HCT116 (cell line): Measurements from ENCODE around the gene THAP10. TPM values are rescaled to one million over a fixed set of nuclear protein-coding genes. Genes with fewer than 3 reads are reported as not detected.

Source experiments
- ATAC-seq: fragments of 200-7000 bp; cut with Tn5 transposase; 2 replicates; pipeline ENCODE4 v1.9.1; 2020; ENCODE audit warnings: mild to moderate bottlenecking, moderate library complexity
- BruUV-seq: library from RNA; stranded (reverse); fragments of 400-500 nt; replicated peaks from 2 replicates; lab custom pipeline; 2021; lab: Mats Ljungman, UMichigan
- CTCF ChIA-PET: fragments of 300-600 bp; sonication (Branson Sonifier 250); formaldehyde crosslinking; loops from one replicate; lab custom pipeline; 2021; ENCODE audit warnings: antibody characterized with exemption; lab: Charles Lee
- POLR2A ChIA-PET: fragments of 300-600, 350-600 bp; sonication (Branson Sonifier 250); formaldehyde crosslinking; loops from one replicate; lab custom pipeline; 2021; ENCODE audit warnings: antibody characterized with exemption; lab: Charles Lee
- RAD21 ChIA-PET, 2 experiments: fragments of 300-600 bp; sonication (Branson Sonifier 250); formaldehyde crosslinking; loops; one replicate each; lab custom pipeline; 2023; ENCODE audit warnings: low total read pairs in 2 of 2; ENCODE audit not compliant: uncharacterized antibody in 2 of 2, unreplicated experiment in 2 of 2, low non-redundant PET in 1 of 2; lab: Charles Lee
- DNase-seq: peaks from one replicate; pipeline ENCODE4 v3.0.0-alpha.2; 2010; ENCODE audit warnings: low read depth, low spot score
- H2AFZ ChIP-seq: fragments of 200-600 bp; shearing (Covaris generic), sonication (generic); 2 replicates; pipeline ENCODE4 v1.6.1; 2017; ENCODE audit warnings: low read depth, mixed run types, mixed read lengths, antibody characterized with exemption, low read length; ENCODE audit not compliant: poor library complexity, severe bottlenecking
- H3K27ac ChIP-seq: 2 replicates; pipeline ENCODE4 v1.5.1; 2012; ENCODE audit warnings: low read depth, low read length
- H3K27me3 ChIP-seq: fragments of 200-600 bp; sonication (generic); 2 replicates; pipeline ENCODE4 v1.6.1; 2016; ENCODE audit warnings: mixed run types, low read length, mixed read lengths; ENCODE audit not compliant: insufficient read depth
- H3K36me3 ChIP-seq, 2 experiments: fragments of 200-500 bp in 1 of 2; fragments of 200-600 bp in 1 of 2; sonication (Bioruptor generic) in 1 of 2; sonication (generic) in 1 of 2; 2 replicates each; pipeline versions ENCODE4 v1.5.1 to v1.6.1; 2014 to 2016; ENCODE audit warnings: low read length in 2 of 2, inconsistent platforms in 1 of 2, mixed read lengths in 1 of 2, mixed run types in 1 of 2; ENCODE audit not compliant: insufficient read depth in 2 of 2, control insufficient read depth in 1 of 2
- H3K4me1 ChIP-seq, 2 experiments: fragments of 200-600 bp in 1 of 2; sonication (generic) in 1 of 2; 2 replicates each; pipeline versions ENCODE4 v1.5.1 to v1.6.1; 2012 to 2017; ENCODE audit warnings: low read length in 2 of 2, inconsistent platforms in 1 of 2, mild to moderate bottlenecking in 1 of 2, mixed read lengths in 1 of 2, mixed run types in 1 of 2, moderate library complexity in 1 of 2; ENCODE audit not compliant: insufficient read depth in 2 of 2, control insufficient read depth in 1 of 2
- H3K4me2 ChIP-seq: fragments of 200-600 bp; sonication (generic); 2 replicates; pipeline ENCODE4 v1.6.1; 2017; ENCODE audit warnings: mixed run types, low read length, mixed read lengths
- H3K4me3 ChIP-seq, 2 experiments: fragments of 200-600 bp in 1 of 2; sonication (generic) in 1 of 2; replicated peaks in 1 of 2; 2 replicates each; pipeline ENCODE4 v1.5.1; 2011 to 2016; ENCODE audit warnings: low read length in 2 of 2, control low read depth in 1 of 2, low read depth in 1 of 2, mild to moderate bottlenecking in 1 of 2, mixed read lengths in 1 of 2, mixed run types in 1 of 2
- H3K79me2 ChIP-seq: fragments of 200-600 bp; sonication (generic); 2 replicates; pipeline ENCODE4 v1.6.1; 2017; ENCODE audit warnings: mild to moderate bottlenecking, mixed run types, low read length, moderate library complexity, mixed read lengths; ENCODE audit not compliant: insufficient read depth
- H3K9ac ChIP-seq: fragments of 200-600 bp; sonication (generic); 2 replicates; pipeline ENCODE4 v1.6.1; 2016; ENCODE audit warnings: low read length, mixed read lengths
- H3K9me2 ChIP-seq: fragments of 200-600 bp; sonication (generic), shearing (Covaris generic); 2 replicates; pipeline ENCODE4 v1.6.1; 2017; ENCODE audit warnings: mixed run types, mild to moderate bottlenecking, moderate library complexity; ENCODE audit not compliant: insufficient read depth
- H3K9me3 ChIP-seq, 2 experiments: fragments of 200-500 bp in 1 of 2; fragments of 200-600 bp in 1 of 2; sonication (Bioruptor generic) in 1 of 2; sonication (generic) in 1 of 2; 2 replicates each; pipeline ENCODE4 v1.6.1; 2014 to 2017; ENCODE audit warnings: low read length in 2 of 2, mixed read lengths in 2 of 2, inconsistent platforms in 1 of 2, low read depth in 1 of 2, mild to moderate bottlenecking in 1 of 2, mixed run types in 1 of 2, moderate library complexity in 1 of 2; ENCODE audit not compliant: control insufficient read depth in 1 of 2, insufficient read depth in 1 of 2
- H4K20me1 ChIP-seq: fragments of 200-600 bp; sonication (generic), shearing (Covaris generic); 2 replicates; pipeline ENCODE4 v1.6.1; 2017; ENCODE audit warnings: mixed run types, mild to moderate bottlenecking, moderate library complexity; ENCODE audit not compliant: insufficient read depth
- EGR1 ChIP-seq: IDR thresholded peaks from 2 replicates; pipeline ENCODE4 v1.6.1; 2012; ENCODE audit warnings: low read depth
- FOSL1 ChIP-seq: IDR thresholded peaks from 2 replicates; pipeline ENCODE4 v1.6.1; 2012; ENCODE audit warnings: low read depth
- JUND ChIP-seq: IDR thresholded peaks from 2 replicates; pipeline ENCODE4 v1.6.1; 2012
- MAX ChIP-seq: IDR thresholded peaks from 2 replicates; pipeline ENCODE4 v1.6.1; 2012
- POLR2AphosphoS5 ChIP-seq: IDR thresholded peaks from 2 replicates; pipeline ENCODE4 v1.6.1; 2011; ENCODE audit warnings: mild to moderate bottlenecking, low read depth, low read length, moderate library complexity
- RAD21 ChIP-seq: IDR thresholded peaks from 2 replicates; pipeline ENCODE4 v1.6.1; 2012; ENCODE audit warnings: low read depth, mild to moderate bottlenecking
- SP1 ChIP-seq: IDR thresholded peaks from 2 replicates; pipeline ENCODE4 v1.6.1; 2012; ENCODE audit warnings: low read depth
- SRF ChIP-seq: IDR thresholded peaks from 2 replicates; pipeline ENCODE4 v1.6.1; 2012; ENCODE audit warnings: low read depth
- YY1 ChIP-seq: IDR thresholded peaks from 2 replicates; pipeline ENCODE4 v1.6.1; 2011; ENCODE audit warnings: low read length, low read depth, moderate library complexity, mild to moderate bottlenecking; ENCODE audit not compliant: insufficient replicate concordance; ENCODE audit errors: extremely low read depth
- ZNF274 ChIP-seq: fragments of 200-500 bp; sonication (Bioruptor generic); IDR thresholded peaks from 2 replicates; pipeline ENCODE4 v1.6.1; 2014; ENCODE audit warnings: mild to moderate bottlenecking, low read depth, low read length, inconsistent platforms
- intact Hi-C: fragments of 100-400 bp; cut with micrococcal nuclease; formaldehyde crosslinking; loops from 2 replicates; pipeline ENCODE4 v1.10.0; 2022
- total RNA-seq: library from RNA; stranded (reverse); gene quantifications from one replicate; pipeline ENCODE4 v1.2.1, GENCODE V29; 2021; ENCODE audit not compliant: unreplicated experiment
- TF ChIP-seq, protein P1 (sequence below), 3 experiments: fragments of 200-600 bp in 1 of 3; sonication (generic) in 1 of 3; IDR thresholded peaks in 2 of 3; conservative IDR thresholded peaks in 1 of 3; 2 replicates each; pipeline ENCODE4 v1.5.1; 2012 to 2017; ENCODE audit warnings: low read depth in 2 of 3, low read length in 2 of 3, antibody characterized with exemption in 1 of 3, borderline replicate concordance in 1 of 3, control low read depth in 1 of 3, mild to moderate bottlenecking in 1 of 3, mixed read lengths in 1 of 3, mixed run types in 1 of 3, moderate library complexity in 1 of 3; ENCODE audit not compliant: insufficient read depth in 1 of 3
- TF ChIP-seq, protein P2 (sequence below): IDR thresholded peaks from 2 replicates; pipeline ENCODE4 v1.6.1; 2012

Gene THAP10
- total RNA-seq, 1 experiment from 2014 or later, result 2.8 TPM

DNA sequence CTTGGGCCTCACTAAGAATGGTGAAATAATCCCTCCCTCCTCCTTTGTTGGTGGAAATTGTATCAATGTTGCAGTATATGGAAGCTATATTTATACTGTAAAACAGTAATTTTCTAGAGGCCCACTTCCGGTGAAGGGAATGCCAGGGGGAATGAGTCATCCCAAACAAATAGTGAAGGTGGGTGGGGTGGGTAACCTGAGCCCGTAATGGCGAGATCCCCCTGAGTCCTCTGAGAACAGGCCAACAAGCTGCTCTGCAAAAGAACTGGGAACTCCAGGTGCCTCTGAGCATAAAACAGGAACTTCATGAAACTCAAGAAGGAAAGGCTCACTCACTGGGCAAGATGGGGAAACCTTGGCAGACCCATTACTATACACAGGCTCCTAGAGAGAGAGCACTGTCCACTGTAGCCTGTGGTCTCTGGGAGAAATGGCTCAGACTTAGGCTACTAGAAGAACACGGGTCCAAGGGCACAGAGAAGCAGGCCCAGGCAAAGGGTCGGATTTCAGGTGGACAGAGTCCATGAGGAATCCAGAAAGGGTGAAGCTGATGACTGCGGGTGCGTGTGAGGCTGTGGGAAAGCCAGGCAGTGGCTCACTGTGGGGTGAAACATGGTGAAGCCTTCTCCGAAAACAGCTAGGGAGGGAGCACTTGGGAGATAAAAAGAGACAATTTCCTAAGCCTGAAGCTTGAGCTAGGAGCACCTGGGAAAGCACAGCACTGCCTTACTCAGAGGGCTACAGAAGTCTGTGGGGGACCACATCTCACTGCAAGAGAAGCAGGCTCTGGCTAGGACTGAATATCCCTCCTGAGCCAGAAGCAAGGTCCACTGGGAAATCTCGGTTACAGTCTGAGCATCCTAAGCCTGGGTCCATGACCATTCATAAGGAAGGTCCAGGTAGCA, 58.1 kb downstream of the THAP10 start:
- peaks cover 5 to 10% of the 10 kb centered on the region in 2 experiments; a peak in 1 of 4 replicates for H3K36me3 ChIP-seq
- H3K4me1 ChIP-seq, result peaks cover 16 to 22% of the 10 kb centered on the region in 2 experiments
- H4K20me1 ChIP-seq, result no peaks in the 10 kb centered on the region
- ChIA-PET RAD21 (interaction anchor here in 1 of 2 experiments (0.6 kb wide), 1 partner anchor 57 kb away, joined by 3 read pairs; no protein-coding TSS in a partner anchor), POLR2A (interaction anchor here (0.9 to 1.1 kb wide), 2 partner anchors 12 to 17 kb away, joined by 3 to 4 read pairs; no protein-coding TSS in a partner anchor), CTCF (interaction anchor here (1.8 to 2.3 kb wide), 2 partner anchors 9 to 22 kb away, joined by 7 to 11 read pairs; no protein-coding TSS in a partner anchor)
- H3K4me2 ChIP-seq, result peak overlapping the region; percentile 68
- BruUV-seq, result no TSS peak
- H3K27ac ChIP-seq, result peak overlapping the region; percentile 82
- ATAC-seq (peak; percentile 90), DNase-seq (peak; percentile 33)
- TF ChIP-seq MAX (no peak), POLR2AphosphoS5 (peak; percentile 29; the same call in 1 of the 2 replicates), RAD21 (no peak), SRF (0 out of 2 replicates have a peak, but pooled peaks have one; percentile 2), FOSL1 (peak; percentile 81), ZNF274 (no peak), EGR1 (0 out of 2 replicates have a peak, but pooled peaks have one; percentile 4), YY1 (peak; percentile 40), SP1 (peak; percentile 71), JUND (peak; percentile 81)
- TF ChIP-seq, protein P1, sequence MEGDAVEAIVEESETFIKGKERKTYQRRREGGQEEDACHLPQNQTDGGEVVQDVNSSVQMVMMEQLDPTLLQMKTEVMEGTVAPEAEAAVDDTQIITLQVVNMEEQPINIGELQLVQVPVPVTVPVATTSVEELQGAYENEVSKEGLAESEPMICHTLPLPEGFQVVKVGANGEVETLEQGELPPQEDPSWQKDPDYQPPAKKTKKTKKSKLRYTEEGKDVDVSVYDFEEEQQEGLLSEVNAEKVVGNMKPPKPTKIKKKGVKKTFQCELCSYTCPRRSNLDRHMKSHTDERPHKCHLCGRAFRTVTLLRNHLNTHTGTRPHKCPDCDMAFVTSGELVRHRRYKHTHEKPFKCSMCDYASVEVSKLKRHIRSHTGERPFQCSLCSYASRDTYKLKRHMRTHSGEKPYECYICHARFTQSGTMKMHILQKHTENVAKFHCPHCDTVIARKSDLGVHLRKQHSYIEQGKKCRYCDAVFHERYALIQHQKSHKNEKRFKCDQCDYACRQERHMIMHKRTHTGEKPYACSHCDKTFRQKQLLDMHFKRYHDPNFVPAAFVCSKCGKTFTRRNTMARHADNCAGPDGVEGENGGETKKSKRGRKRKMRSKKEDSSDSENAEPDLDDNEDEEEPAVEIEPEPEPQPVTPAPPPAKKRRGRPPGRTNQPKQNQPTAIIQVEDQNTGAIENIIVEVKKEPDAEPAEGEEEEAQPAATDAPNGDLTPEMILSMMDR (IDR thresholded peaks at IDR 0.05 in 2 of 3, conservative IDR thresholded peaks at IDR 0.05 in 1 of 3; ENCODE audit: borderline replicate concordance in 1 of 3, insufficient read depth in 1 of 3, low read depth in 2 of 3, low read length in 2 of 3), result no peak
- TF ChIP-seq, protein P2, sequence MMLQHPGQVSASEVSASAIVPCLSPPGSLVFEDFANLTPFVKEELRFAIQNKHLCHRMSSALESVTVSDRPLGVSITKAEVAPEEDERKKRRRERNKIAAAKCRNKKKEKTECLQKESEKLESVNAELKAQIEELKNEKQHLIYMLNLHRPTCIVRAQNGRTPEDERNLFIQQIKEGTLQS, result no peak; the same call in 1 of the 2 replicates
- H3K79me2 ChIP-seq, result no peaks in the 10 kb centered on the region
- H3K9me3 ChIP-seq, result peaks cover 3 to 5% of the 10 kb centered on the region in 2 experiments; a peak in 2 of 4 replicates
- H2AFZ ChIP-seq, result peak overlapping the region; percentile 67
- peak overlapping the region; percentile 28 for H3K9ac ChIP-seq
- no peaks in the 10 kb centered on the region for H3K9me2 ChIP-seq
- peak overlapping the region in 1 of 2 experiments; percentile 36; a peak in 2 of 4 replicates for H3K4me3 ChIP-seq
- no peaks in the 10 kb centered on the region for H3K27me3 ChIP-seq
- intact Hi-C loops, result no loop called here
